H1 (cell line): ENCODE measurements around the gene MROH2A. TPM values are rescaled to one million over a fixed set of nuclear protein-coding genes. Genes with fewer than 3 reads are reported as not detected.

Experiments
- CTCF ChIA-PET: fragments of 300-600 bp; sonication (Branson Sonifier 250); formaldehyde crosslinking; loops from one replicate; lab custom pipeline; 2021; ENCODE audit not compliant: partially characterized antibody; lab: Charles Lee
- POLR2A ChIA-PET: fragments of 300-600 bp; sonication (Branson Sonifier 250); formaldehyde crosslinking; loops from one replicate; lab custom pipeline; 2021; ENCODE audit warnings: inconsistent platforms; ENCODE audit not compliant: partially characterized antibody; lab: Charles Lee
- DNase-seq, 2 experiments: peaks; one replicate each; pipeline versions ENCODE4 v3.0.0 to v3.0.0-alpha.2; 2010 to 2022; ENCODE audit warnings: low spot score in 2 of 2, low read depth in 1 of 2, mixed read lengths in 1 of 2
- FAIRE-seq: peaks from 2 replicates; lab custom pipeline; 2011; peaks lifted over from hg19 to GRCh38; lab: Jason Lieb, UNC
- H2AFZ ChIP-seq: 2 replicates; pipeline ENCODE4 v1.8.1; 2012; ENCODE audit warnings: low read length, inconsistent platforms
- H2AK5ac ChIP-seq: 2 replicates; pipeline ENCODE4 v1.6.1; 2013; ENCODE audit warnings: low read depth, low read length
- H2BK120ac ChIP-seq: replicated peaks from 2 replicates; pipeline ENCODE3; 2013; ENCODE audit warnings: low read depth, low read length, inconsistent platforms
- H2BK12ac ChIP-seq: 2 replicates; pipeline ENCODE4 v1.6.1; 2013; ENCODE audit warnings: low read depth, low read length
- H2BK15ac ChIP-seq: 2 replicates; pipeline ENCODE4 v1.6.1; 2013; ENCODE audit warnings: low read length
- H2BK20ac ChIP-seq: 2 replicates; pipeline ENCODE4 v1.6.1; 2013; ENCODE audit warnings: low read length
- H2BK5ac ChIP-seq: 2 replicates; pipeline ENCODE4 v1.6.1; 2013; ENCODE audit warnings: low read depth, low read length
- H3K14ac ChIP-seq: 2 replicates; pipeline ENCODE4 v1.6.1; 2013; ENCODE audit warnings: inconsistent platforms; ENCODE audit not compliant: insufficient read length
- H3K18ac ChIP-seq: 2 replicates; pipeline ENCODE4 v1.6.1; 2013; ENCODE audit warnings: low read length; ENCODE audit errors: extremely low read depth
- H3K23ac ChIP-seq: 2 replicates; pipeline ENCODE4 v1.6.1; 2013; ENCODE audit warnings: inconsistent platforms; ENCODE audit not compliant: insufficient read length
- H3K23me2 ChIP-seq: 2 replicates; pipeline ENCODE4 v1.6.1; 2013; ENCODE audit warnings: low read depth, low read length
- H3K27ac ChIP-seq: 2 replicates; pipeline ENCODE4 v1.6.1; 2011; ENCODE audit warnings: low read depth, low read length, inconsistent platforms
- H3K27me3 ChIP-seq, 4 experiments: replicated peaks in 1 of 4; 1 replicate in 1 of 4; 2 replicates in 3 of 4; pipeline versions ENCODE4 v1.6.1 to v1.8.1; 2011 to 2013; ENCODE audit warnings: low read length in 3 of 4, mild to moderate bottlenecking in 3 of 4, inconsistent platforms in 2 of 4, mixed read lengths in 2 of 4, moderate library complexity in 1 of 4; ENCODE audit not compliant: control insufficient read depth in 3 of 4, insufficient read depth in 3 of 4; ENCODE audit errors: extremely low read depth in 1 of 4
- H3K36me3 ChIP-seq, 4 experiments: 2 replicates each; pipeline versions ENCODE4 v1.6.1 to v1.8.1; 2011 to 2013; ENCODE audit warnings: mild to moderate bottlenecking in 4 of 4, low read length in 3 of 4, moderate library complexity in 2 of 4, control low read depth in 1 of 4, inconsistent platforms in 1 of 4; ENCODE audit not compliant: insufficient read depth in 4 of 4, control insufficient read depth in 2 of 4
- H3K4ac ChIP-seq: replicated peaks from 2 replicates; pipeline ENCODE3; 2013; ENCODE audit warnings: low read length, low read depth, mixed read lengths, inconsistent platforms; ENCODE audit not compliant: insufficient read length
- H3K4me1 ChIP-seq, 4 experiments: replicated peaks in 1 of 4; 1 replicate in 1 of 4; 2 replicates in 3 of 4; pipeline versions ENCODE4 v1.6.1 to v1.8.1; 2011 to 2013; ENCODE audit warnings: low read length in 3 of 4, inconsistent platforms in 2 of 4, mixed read lengths in 1 of 4; ENCODE audit not compliant: insufficient read depth in 4 of 4, control insufficient read depth in 3 of 4
- H3K4me2 ChIP-seq, 2 experiments: 2 replicates each; pipeline versions ENCODE4 v1.6.1 to v1.8.1; 2011 to 2013; ENCODE audit warnings: low read depth in 2 of 2, low read length in 2 of 2, control low read depth in 1 of 2, inconsistent platforms in 1 of 2, mild to moderate bottlenecking in 1 of 2; ENCODE audit not compliant: insufficient read depth in 1 of 2
- H3K4me3 ChIP-seq, 4 experiments: fragments of 200-600, 300-600 bp in 1 of 4; sonication (generic), shearing (Covaris generic), sonication (Bioruptor Twin) in 1 of 4; 2 replicates each; pipeline versions ENCODE4 v1.5.1 to v1.8.1; 2011 to 2016; ENCODE audit warnings: low read length in 4 of 4, low read depth in 3 of 4, control low read depth in 2 of 4, inconsistent platforms in 2 of 4, mild to moderate bottlenecking in 2 of 4, mixed read lengths in 1 of 4, moderate library complexity in 1 of 4; ENCODE audit not compliant: insufficient read depth in 2 of 4; ENCODE audit errors: extremely low read depth in 1 of 4
- H3K56ac ChIP-seq: replicated peaks from 2 replicates; pipeline ENCODE3; 2013; ENCODE audit warnings: low read depth, mild to moderate bottlenecking, mixed read lengths, low read length, inconsistent platforms; ENCODE audit not compliant: insufficient read length
- H3K79me1 ChIP-seq: 2 replicates; pipeline ENCODE4 v1.6.1; 2013; ENCODE audit warnings: low read depth, low read length, control low read depth
- H3K79me2 ChIP-seq, 2 experiments: 2 replicates each; pipeline versions ENCODE4 v1.6.1 to v1.8.1; 2012 to 2013; ENCODE audit warnings: low read length in 2 of 2, mild to moderate bottlenecking in 2 of 2, inconsistent platforms in 1 of 2; ENCODE audit not compliant: insufficient read depth in 2 of 2, control insufficient read depth in 1 of 2
- H3K9ac ChIP-seq, 4 experiments: replicated peaks in 1 of 4; 1 replicate in 1 of 4; 2 replicates in 3 of 4; pipeline versions ENCODE4 v1.6.1 to v1.8.1; 2011 to 2013; ENCODE audit warnings: low read depth in 3 of 4, low read length in 3 of 4, control low read depth in 2 of 4, mild to moderate bottlenecking in 2 of 4, moderate library complexity in 2 of 4, inconsistent platforms in 1 of 4; ENCODE audit errors: extremely low read depth in 1 of 4
- H3K9me3 ChIP-seq, 2 experiments: 2 replicates each; pipeline versions ENCODE4 v1.6.1 to v1.8.1; 2012 to 2013; ENCODE audit warnings: mild to moderate bottlenecking in 2 of 2, moderate library complexity in 2 of 2, control low read depth in 1 of 2, inconsistent platforms in 1 of 2, low read depth in 1 of 2, low read length in 1 of 2, mixed read lengths in 1 of 2; ENCODE audit not compliant: insufficient read depth in 2 of 2
- H4K20me1 ChIP-seq, 2 experiments: replicated peaks in 1 of 2; 2 replicates each; pipeline versions ENCODE3 to v1.8.1; 2011 to 2013; ENCODE audit warnings: inconsistent platforms in 2 of 2, low read length in 2 of 2, mild to moderate bottlenecking in 1 of 2; ENCODE audit not compliant: insufficient read depth in 2 of 2, control insufficient read depth in 1 of 2
- H4K5ac ChIP-seq: 2 replicates; pipeline ENCODE4 v1.6.1; 2013; ENCODE audit warnings: low read length, low read depth, mixed read lengths, inconsistent platforms; ENCODE audit not compliant: insufficient read length
- H4K8ac ChIP-seq: 2 replicates; pipeline ENCODE4 v1.8.0; 2013; ENCODE audit warnings: mild to moderate bottlenecking, moderate library complexity, low read length, inconsistent platforms; ENCODE audit not compliant: insufficient read depth; ENCODE audit errors: extremely low read depth
- H4K91ac ChIP-seq: replicated peaks from 2 replicates; pipeline ENCODE3; 2013; ENCODE audit warnings: low read length, mixed read lengths, inconsistent platforms; ENCODE audit not compliant: insufficient read length
- CHD1 ChIP-seq: IDR thresholded peaks from 2 replicates; pipeline ENCODE4 v1.6.1; 2012; ENCODE audit warnings: low read depth, low read length, improper control_type of control experiment
- CTCF ChIP-seq, 3 experiments: IDR thresholded peaks; 1 replicate in 2 of 3; 2 replicates in 1 of 3; pipeline versions ENCODE4 v1.5.1 to v1.6.1; 2011; ENCODE audit warnings: low read length in 3 of 3, mild to moderate bottlenecking in 3 of 3, inconsistent platforms in 2 of 3, low read depth in 1 of 3, moderate library complexity in 1 of 3; ENCODE audit not compliant: insufficient read depth in 1 of 3; ENCODE audit errors: control extremely low read depth in 1 of 3
- NRF1 ChIP-seq: IDR thresholded peaks from 2 replicates; pipeline ENCODE4 v1.6.1; 2011; ENCODE audit warnings: mild to moderate bottlenecking, low read depth, low read length, improper control_type of control experiment
- POLR2AphosphoS5 ChIP-seq: IDR thresholded peaks from 2 replicates; pipeline ENCODE4 v1.6.1; 2011; ENCODE audit warnings: low read depth, low read length
- RAD21 ChIP-seq, 2 experiments: IDR thresholded peaks in 1 of 2; conservative IDR thresholded peaks in 1 of 2; 2 replicates each; pipeline ENCODE4 v1.6.1; 2011; ENCODE audit warnings: low read depth in 2 of 2, low read length in 2 of 2, improper control_type of control experiment in 1 of 2, inconsistent platforms in 1 of 2, mild to moderate bottlenecking in 1 of 2, moderate library complexity in 1 of 2
- WGBS, 2 experiments: shearing (Covaris generic) in 1 of 2; methylation state at CpG; one replicate each; pipeline versions ENCODE4 v1.1.6 to v1.1.7; 2013 to 2015; ENCODE audit warnings: low lambda C conversion rate in 2 of 2, mixed read lengths in 2 of 2, inconsistent platforms in 1 of 2, low coverage in 1 of 2, missing lambda C conversion rate in 1 of 2; ENCODE audit not compliant: insufficient replicate concordance in 2 of 2, insufficient coverage in 1 of 2, insufficient read length in 1 of 2; ENCODE audit errors: extremely low coverage in 1 of 2, missing lambda C conversion rate in 1 of 2; 5-methylcytosine and 5-hydroxymethylcytosine counted together
- polyA plus RNA-seq, 7 experiments: library from polyadenylated mRNA; depleted of rRNA in 3 of 7; stranded (reverse) in 5 of 7; unstranded in 2 of 7; fragments of >200 nt in 5 of 7; fragments of 200-250 nt in 2 of 7; gene quantifications; 1 replicate in 5 of 7; 2 replicates in 1 of 7; 4 replicates in 1 of 7; pipeline versions ENCODE4 v1.2.1 to v1.2.3, GENCODE V29; 2011 to 2013; ENCODE audit warnings: missing spikeins in 2 of 7, mixed read lengths in 2 of 7
- total RNA-seq: library from RNA; stranded (reverse); fragmentation: NEBNext Ultra II Directional; extraction: Animal tissue kit (Norgen Biotek cat#: 25700); gene quantifications from 2 replicates; pipeline ENCODE4 v1.2.1, GENCODE V29; 2021
- TF ChIP-seq, protein P1 (sequence below): IDR thresholded peaks from 2 replicates; pipeline ENCODE4 v1.6.1; 2011; ENCODE audit warnings: low read depth, mild to moderate bottlenecking, low read length; ENCODE audit not compliant: insufficient read depth

The MROH2A gene
- total and polyA plus RNA-seq, 2 of the 8 experiments (the other 6 are each of a cell fraction or from before 2014, with no cell fraction given) = not detected

GRCh38 chr2:233857511-233858141 lies 79.5 kb downstream of the MROH2A start:
- no peak overlapping the region for H4K5ac ChIP-seq
- no peak overlapping the region for H2BK12ac ChIP-seq
- TF ChIP-seq CTCF (IDR thresholded peaks at IDR 0.05; ENCODE audit: control extremely low read depth in 1 of 3, insufficient read depth in 1 of 3, low read depth in 1 of 3, low read length in 3 of 3) = peak; percentile 76 to 78 (median 77)
- peak; percentile 7 to 43; a peak in 3 of 4 replicates for TF ChIP-seq RAD21 (IDR thresholded peaks at IDR 0.05 in 1 of 2, conservative IDR thresholded peaks at IDR 0.05 in 1 of 2; ENCODE audit: low read depth in 2 of 2, low read length in 2 of 2)
- no peak for TF ChIP-seq NRF1
- TF ChIP-seq POLR2AphosphoS5 = no peak
- TF ChIP-seq, protein P1, sequence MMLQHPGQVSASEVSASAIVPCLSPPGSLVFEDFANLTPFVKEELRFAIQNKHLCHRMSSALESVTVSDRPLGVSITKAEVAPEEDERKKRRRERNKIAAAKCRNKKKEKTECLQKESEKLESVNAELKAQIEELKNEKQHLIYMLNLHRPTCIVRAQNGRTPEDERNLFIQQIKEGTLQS = 0 out of 2 replicates have a peak, but pooled peaks have one; percentile 30
- TF ChIP-seq CHD1 = no peak
- peak in 1 of 2 experiments; percentile 89 for DNase-seq
- no peak overlapping the region for H3K56ac ChIP-seq
- H3K23ac ChIP-seq = no peak overlapping the region
- no peaks in the 10 kb centered on the region; a peak in 1 of 7 replicates for H3K27me3 ChIP-seq
- no peak overlapping the region for H3K9ac ChIP-seq
- ChIA-PET CTCF (interaction anchor here (0.6 to 3.1 kb wide), 23 partner anchors 8 to 1283 kb away, joined by 3 to 24 read pairs (median 3); partner anchors contain the start of genes MSL3B and TRPM8), POLR2A (interaction anchor here (0.6 to 1.2 kb wide), 2 partner anchors 10 to 1962 kb away, joined by 3 to 4 read pairs; no protein-coding TSS in a partner anchor)
- no peaks in the 10 kb centered on the region for H3K9me3 ChIP-seq
- peak; percentile 48 for FAIRE-seq
- H4K8ac ChIP-seq = no peak overlapping the region
- H3K79me1 ChIP-seq = no peaks in the 10 kb centered on the region
- H3K14ac ChIP-seq = no peak overlapping the region
- H4K20me1 ChIP-seq = peaks cover 2 to 3% of the 10 kb centered on the region in 2 experiments
- no peak overlapping the region for H2AK5ac ChIP-seq
- peaks cover 10 to 16% of the 10 kb centered on the region in 2 experiments for H3K79me2 ChIP-seq
- H2BK5ac ChIP-seq = no peak overlapping the region
- no peak overlapping the region for H3K4ac ChIP-seq
- H2BK15ac ChIP-seq = no peak overlapping the region
- H2BK20ac ChIP-seq = no peak overlapping the region
- no peak overlapping the region for H3K4me2 ChIP-seq
- no peak overlapping the region for H3K18ac ChIP-seq
- H3K36me3 ChIP-seq = peaks cover 0 to 6% (median under 1%) of the 10 kb centered on the region in 4 experiments; a peak in 2 of 8 replicates
- peaks cover 7% of the 10 kb centered on the region for H3K23me2 ChIP-seq
- WGBS, 2 experiments = 63% methylated on average over 9 of the region's 9 CpGs; no CpG with 5 or more reads in 1 of the 2 experiments
- H2BK120ac ChIP-seq = no peak overlapping the region
- H3K27ac ChIP-seq = no peak overlapping the region
- no peak overlapping the region; the same call in 1 of the 2 replicates for H2AFZ ChIP-seq
- H3K4me3 ChIP-seq = no peak overlapping the region
- H3K4me1 ChIP-seq = peaks cover 0 to 5% (median 4%) of the 10 kb centered on the region in 4 experiments; a peak in 5 of 7 replicates
- H4K91ac ChIP-seq = no peak overlapping the region
